HG03064 (cell line): Measurements from ENCODE around the gene OR2L8.

Source experiments
- ATAC-seq: cut with Tn5 transposase; IDR thresholded peaks from one replicate; pipeline ENCODE4 v1.9.1; 2021; ENCODE audit warnings: low read depth; ENCODE audit not compliant: unreplicated experiment

The OR2L8 gene, protein sequence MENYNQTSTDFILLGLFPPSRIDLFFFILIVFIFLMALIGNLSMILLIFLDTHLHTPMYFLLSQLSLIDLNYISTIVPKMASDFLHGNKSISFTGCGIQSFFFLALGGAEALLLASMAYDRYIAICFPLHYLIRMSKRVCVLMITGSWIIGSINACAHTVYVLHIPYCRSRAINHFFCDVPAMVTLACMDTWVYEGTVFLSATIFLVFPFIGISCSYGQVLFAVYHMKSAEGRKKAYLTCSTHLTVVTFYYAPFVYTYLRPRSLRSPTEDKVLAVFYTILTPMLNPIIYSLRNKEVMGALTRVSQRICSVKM

DNA sequence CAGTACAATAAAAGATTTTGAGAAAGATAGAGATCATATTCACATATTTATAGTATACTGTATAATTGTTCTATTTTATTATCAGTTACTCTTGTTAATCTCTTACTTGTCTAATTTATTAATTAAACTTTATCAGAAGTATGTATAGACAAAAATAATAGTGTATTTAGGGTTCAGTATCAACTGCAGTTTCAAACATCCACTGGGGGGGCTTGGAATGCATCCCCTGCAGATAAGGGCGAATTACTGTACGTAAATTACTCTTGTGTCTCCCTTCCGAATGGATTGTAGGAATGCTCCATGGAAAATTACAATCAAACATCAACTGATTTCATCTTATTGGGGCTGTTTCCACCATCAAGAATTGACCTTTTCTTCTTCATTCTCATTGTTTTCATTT, at the start of gene OR2L8:
Gene OR2L8, plus strand, starts transcription at position 301 of the 400 bp plus-strand sequence. Its CDS starts 0 bp downstream, at position 301.
- ATAC-seq = no peak

DNA sequence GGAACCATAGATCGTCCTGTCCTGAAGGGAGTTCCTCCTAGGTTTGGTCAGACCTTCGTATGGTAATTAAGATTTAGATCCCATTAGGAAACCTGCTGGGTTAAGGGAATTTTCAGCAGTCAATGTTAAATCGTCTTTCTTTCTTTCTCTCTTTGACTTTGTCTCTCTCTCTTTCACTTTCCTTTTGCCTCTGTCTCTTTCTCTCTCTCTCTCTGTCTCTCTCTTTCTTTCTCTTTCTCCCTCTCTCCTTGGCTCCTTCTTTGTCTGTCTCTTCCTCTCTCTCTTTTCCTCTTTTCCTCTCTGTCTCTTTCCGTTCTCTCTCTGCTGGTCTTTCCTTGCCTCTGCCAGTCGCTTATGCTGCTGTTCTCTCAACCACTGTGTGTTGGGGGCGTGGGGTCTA, 44.5 kb upstream of the OR2L8 start:
- no peak for ATAC-seq

DNA sequence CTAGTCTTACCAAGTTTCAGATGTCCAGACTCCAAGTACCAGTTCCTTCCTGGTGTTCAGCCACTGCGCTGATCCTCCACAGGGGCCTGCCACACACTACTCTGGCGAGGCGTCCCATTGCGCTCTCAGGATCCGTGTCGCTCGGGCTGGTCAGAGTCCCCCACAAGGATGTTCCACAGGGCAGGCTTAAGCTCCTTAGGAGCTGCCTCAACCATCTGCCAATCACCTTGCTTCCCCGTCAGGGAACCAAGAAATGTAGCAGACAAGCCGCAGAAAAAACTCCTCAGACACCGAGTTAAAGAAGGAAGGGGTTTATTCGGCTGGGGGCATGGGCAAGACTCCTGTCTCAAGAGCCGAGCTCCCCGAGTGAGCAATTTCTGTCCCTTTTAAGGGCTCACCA, 43.5 kb upstream of the OR2L8 start:
- ATAC-seq = no peak

DNA sequence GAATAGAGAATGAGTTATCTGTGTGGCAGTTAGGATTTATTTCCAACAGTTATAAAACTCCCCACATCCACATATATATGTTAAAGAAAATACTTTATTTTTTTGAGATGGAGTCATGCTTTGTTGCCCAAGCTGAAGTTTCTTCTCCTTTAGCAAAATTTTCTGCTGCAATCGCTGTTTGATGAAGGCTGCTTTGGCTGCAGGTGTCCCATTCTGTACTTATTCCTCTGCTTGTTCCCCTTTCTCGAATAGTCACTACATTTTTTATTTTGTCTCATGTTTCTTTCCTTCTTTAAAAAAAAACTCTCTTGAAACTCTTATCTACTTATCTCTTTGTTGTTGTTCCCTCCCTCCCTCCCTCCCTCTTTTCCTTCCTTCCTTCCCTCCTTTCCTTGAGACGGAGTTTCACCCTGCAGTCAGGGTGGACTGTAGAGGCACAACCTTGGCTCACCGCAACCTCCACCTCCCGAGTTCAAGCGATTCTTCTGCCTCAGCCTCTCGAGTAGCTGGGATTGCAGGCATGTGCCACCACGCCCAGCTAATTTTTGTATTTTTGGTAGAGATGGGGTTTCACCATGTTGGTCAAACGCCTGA, 42.7 kb upstream of the OR2L8 start:
- ATAC-seq = no peak

DNA sequence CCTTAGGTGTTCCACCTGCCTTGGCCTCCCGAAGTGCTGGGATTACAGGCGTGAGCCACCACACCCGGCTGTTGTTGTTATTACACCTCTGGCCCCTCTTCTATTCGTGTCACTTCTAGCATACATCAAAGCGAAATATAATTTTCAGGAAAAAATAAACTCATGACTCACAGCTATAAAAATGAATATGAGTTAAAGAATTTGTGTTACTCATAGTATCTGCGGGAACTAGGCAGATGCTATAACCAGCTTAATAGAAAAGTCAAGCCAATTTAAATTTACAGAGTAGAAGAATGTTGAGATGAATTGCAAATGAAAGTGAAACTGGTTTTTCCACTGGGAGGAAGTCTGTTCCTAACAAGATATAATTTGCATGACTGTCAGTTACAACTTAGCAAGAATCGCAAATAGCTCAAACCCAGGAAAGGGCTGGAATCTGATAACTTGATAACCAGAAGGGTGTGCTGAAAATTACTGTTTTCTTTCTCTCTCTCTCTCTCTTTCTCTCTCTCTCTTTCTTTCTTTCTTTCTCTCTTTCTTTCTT, 42.1 kb upstream of the OR2L8 start:
- no peak for ATAC-seq

DNA sequence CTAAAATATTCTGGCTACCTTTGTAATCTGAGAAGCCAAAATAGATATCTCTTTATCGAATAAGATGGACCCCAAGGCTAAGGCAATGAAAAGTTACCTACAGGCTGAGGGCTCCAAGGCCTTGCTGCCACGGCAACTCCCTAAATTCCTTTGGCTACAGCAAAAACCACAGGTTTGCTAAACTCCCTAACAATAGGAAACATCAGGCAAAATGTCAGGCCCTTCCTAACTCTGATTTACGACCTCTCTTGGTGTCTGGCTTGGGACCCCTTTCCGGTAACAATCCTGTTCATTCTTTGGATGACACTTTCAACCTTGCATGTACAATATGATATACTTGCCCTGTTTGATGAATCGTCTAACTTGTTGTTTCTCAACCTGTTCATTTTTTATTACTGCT, 39.9 kb upstream of the OR2L8 start:
- no peak for ATAC-seq

DNA sequence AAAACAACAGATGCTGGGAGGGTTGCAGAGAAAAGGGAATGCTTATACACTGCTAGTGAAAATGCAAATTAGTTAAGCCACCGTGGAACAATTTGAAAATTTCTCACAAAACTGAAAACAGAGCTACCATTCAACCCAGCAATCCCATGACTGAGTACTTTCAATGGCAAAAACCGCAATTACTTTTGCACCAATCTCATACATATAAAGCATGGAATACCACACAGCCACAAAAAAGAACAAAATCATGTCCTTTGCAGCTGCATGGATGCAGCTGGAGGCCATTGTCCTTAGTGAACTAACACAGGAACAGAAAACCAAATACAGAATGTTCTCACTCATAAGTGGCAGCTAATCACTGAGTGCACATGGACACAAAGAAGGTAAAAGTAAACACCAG, 34.9 kb upstream of the OR2L8 start:
- ATAC-seq = no peak

DNA sequence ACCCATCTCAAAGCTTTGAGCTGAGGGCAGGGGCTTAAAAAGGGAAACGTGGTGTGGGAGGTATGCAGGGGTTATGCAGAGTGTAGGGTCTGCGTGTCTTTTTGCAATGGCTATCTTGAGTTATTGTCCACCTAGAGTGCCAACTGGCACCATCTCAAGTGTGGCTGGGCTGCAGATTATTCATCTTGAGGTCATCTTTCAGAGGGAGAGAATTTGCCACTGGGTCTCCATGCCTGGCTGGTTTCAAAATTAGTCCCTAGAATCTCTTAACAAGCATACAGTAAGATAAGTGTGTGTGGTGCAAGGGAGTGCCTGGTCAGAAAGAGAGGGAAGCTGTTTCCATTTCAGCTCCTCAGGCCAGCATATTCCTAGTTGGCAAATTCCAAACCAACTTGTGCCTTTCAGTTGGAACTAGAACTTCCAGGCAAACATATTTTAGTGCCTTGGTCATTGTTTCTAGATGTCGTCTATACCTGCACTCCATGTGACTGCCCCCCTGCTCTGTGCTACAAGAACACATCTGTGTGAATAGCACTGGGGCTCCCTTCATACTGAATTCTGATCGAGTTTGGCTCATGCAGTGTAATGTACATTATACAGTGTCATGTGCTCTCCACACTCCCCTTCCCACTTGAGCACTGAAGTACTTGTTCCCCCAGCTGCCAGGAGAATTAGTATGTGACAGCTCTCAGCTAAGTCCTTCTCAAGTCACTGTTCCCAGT, 33.6 kb upstream of the OR2L8 start:
- no peak for ATAC-seq

DNA sequence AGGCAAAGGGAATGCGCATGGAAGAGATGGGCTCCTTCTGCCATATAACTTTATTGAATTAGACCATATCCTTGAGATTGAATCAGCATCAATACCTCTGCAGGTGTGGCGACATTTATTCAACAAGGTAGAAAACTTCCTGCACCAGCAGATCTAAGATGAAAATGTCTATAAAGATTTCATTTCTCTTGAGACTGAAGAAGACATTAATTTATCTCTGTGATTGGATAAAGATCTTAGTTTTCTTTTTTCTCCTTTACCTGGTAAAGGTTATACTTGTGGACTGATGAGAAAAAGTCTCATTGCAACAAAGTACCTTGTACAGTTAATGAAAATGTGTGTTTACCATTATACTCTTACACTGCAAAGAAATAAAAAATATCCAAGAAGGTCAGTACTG, 28.7 kb upstream of the OR2L8 start, which contains the start of gene OR2T8:
Gene OR2T8, plus strand, starts transcription at position 301 of the 400 bp plus-strand sequence. CDS start 766 bp downstream, outside the sequence.
- ATAC-seq = no peak

DNA sequence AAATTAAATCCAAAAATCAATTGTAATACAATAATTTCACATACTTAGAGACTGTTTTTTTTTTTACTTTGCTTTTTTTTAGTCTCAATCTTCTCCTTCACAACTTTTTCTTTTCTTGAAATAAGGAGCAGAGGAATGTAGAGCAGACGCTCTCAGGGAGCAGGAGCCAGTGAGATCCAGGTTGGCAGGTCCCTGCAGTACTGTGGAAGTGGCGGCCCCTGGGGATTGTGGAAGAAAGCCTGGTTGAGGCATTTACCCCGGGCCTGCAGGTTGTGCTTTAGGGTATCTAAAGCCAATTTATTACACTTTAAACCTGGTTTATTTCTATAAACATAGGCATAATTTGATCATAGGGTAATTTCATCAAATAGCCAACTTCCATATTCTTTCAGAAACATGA, 24.7 kb upstream of the OR2L8 start:
- no peak for ATAC-seq

DNA sequence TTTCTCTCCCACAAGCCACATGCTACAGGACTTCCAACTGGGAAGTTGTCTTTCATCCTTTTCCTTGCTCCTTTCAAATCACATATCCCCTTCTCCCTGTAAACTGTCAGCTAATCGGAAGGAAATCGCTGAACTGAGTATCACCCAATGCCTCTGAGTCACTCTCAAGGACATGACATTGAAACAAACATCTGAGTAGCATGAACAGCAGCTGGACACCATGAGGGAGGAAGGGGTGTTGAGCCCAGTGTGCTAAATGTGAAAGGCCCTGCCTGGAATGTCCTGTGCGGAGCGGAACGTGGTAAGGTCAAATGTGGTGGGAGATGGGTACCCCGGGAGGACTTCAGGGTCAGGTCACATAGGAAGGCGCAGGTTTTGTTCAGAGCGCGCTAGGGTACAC, 23.8 kb upstream of the OR2L8 start, which contains the start of gene OR2AJ1:
Gene OR2AJ1, plus strand, starts transcription at position 22 of the 400 bp plus-strand sequence. CDS start 8,880 bp downstream, outside the sequence.
- no peak for ATAC-seq

DNA sequence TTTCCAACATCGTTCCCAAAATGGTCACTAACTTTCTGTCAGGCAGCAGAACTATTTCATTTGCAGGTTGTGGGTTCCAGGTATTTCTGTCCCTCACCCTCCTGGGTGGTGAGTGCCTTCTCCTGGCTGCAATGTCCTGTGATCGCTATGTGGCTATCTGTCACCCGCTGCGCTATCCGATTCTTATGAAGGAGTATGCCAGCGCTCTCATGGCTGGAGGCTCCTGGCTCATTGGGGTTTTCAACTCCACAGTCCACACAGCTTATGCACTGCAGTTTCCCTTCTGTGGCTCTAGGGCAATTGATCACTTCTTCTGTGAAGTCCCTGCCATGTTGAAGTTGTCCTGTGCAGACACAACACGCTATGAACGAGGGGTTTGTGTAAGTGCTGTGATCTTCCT, 14.7 kb upstream of the OR2L8 start:
- no peak for ATAC-seq

DNA sequence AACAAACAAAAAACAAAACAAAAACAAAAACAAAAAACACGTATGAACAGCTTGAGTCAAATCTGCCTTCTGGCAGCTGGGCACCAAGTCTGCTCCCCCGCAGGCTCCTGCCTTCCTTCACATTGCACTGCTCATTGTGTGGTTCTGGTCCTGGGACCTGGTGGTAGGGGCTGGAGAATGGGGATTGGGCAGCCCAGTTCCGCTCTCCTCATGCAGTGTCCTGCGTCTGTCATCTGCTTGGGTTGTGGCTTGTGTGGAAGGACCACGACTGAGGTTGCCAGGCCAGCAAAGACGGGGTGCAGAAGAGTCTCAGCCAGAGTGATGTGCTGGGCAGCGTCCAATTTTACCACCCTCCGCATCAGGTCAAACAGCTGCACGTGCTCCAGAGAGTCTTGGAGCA, 12.9 kb upstream of the OR2L8 start:
- no peak for ATAC-seq

DNA sequence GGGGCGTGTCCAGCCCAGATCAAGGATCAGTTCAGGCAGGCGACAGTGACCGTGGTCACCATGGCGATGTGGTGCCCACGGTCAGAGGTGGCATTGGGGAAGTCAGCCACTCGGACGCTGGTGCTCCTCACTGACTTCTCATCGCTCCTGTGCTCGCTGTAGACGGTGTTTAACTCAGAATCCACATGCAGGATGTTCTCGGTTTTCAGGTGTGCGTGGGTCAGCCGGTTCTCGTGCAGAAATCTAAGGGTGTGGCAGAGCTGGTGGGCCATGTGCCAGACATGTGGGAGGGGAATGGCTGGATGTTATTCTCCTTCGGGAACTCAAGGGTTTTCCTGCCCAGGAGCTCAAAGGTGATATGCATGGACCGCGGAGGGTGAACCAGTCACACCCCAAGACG, 12.2 kb upstream of the OR2L8 start:
- no peak for ATAC-seq

DNA sequence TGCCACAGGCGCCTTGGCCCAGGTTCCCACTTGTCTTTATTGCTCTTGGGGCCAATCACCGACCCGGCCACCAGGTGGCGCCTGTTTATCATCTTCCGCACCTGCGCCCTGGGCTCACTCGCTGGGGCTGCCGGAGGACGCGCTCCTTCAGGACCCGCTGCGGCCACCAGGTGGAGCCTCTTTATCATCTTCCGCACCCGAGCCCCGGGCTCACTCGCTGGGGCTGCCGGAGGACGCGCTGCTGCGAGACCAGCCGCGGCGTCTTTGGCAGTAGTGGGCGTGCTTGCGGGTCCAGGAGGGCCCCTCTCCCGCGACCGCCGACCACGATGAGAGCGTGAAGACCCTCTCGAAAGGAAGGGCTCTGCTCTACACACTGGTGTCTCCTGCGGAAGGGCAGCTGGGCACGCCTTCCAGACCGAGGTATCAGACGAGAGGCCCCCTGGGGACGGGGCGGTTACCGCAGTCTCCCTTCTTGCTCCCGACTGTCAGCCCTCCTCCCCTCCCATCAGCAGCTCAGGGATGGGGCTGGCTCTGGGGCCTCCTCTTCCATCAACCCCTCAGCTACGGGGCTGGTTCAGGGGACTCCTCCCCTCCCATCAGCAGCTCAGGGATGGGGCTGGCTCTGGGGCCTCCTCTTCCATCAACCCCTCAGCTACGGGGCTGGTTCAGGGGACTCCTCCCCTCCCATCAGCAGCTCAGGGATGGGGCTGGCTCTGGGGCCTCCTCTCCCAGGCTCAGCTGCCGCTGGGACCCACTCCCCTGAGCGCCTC, 11.5 kb upstream of the OR2L8 start:
- ATAC-seq = peak; percentile 100

DNA sequence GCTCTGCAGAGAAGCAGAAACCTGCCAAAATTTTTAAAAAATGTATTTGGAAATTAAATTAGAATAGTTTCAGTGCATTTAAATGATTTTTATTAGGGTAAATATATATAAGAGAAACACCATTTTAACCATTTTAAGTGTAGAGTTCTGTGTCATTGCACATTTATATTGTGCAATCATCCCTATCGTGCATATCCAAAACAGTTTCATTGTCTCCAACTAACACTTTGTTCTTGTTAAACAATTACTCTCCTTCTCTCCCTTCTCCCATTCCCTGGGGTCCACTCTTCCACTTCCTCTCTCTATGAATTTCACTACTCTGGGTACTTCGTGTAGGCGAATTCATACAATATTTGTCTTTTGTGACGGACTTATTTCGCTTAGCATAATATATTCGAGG, 6.0 kb upstream of the OR2L8 start:
- ATAC-seq = no peak

DNA sequence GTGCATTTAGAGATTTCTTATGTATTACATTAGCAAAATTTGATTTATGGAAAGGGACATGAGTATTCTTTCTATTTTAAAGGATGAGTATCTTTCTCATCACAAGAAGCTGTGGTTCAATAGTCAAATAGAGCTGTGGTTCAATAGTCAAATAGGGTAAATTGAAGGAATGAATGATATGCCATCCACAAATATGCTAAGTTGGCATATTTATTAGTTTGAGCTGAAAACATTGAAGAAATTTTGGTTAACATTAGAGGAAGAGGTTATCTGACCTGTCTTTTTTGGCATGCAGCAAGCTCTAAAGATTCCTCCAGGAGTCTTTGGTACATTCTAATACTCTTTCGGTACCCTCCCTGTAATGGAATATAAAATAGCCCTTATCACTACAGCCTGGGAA, 4.8 kb downstream of the OR2L8 start:
- ATAC-seq = no peak

DNA sequence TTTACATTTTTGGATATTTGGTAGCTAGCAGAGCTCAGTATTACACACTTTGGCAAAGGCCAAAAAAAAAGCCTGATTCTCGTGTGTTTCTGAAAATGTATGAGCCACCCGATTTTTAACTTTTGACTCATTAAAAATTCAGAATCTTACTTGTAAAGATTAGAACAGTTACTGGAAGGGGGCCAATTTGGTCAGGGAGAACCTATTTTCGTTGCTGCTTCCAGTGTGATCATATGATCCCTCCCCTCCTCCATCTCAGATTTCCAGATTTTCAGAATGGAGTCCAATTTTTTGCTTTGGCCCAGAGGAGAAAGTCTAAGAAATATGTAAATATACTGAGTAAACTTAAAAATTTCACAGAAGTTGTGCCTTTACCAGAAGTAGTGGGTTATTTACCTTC, 13.1 kb downstream of the OR2L8 start:
- ATAC-seq = no peak

DNA sequence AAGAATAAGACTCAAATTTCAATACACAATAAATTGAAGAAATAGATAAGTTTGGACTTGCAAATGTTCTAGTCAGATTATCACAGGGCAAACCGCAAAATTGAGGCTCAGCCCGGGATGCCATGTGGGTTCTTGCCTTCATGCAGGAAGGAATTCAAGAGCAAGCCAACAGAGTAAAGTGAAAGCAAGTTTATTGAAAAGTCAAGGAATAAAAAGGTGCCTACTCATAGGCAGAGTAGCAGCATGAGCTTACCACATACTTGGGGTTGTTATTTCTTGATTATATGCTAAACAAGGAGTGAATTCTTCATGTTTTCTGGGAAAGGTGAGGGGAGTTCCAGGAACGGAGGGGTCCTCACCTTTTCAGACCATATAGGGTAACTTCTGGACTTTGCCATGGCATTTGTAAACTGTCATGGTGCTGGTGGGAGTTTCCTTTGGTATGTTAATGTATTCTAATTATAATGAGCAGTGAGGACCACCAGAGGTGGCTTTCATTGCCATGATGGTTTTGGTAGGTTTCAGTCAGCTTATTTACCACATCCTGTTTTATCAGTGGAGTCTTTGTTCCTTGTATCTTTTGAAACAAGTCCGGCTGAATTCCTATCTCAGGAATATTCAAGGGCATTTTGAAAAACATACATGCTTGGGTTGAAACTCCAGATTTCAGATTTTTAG, 14.4 kb downstream of the OR2L8 start:
- ATAC-seq = no peak

DNA sequence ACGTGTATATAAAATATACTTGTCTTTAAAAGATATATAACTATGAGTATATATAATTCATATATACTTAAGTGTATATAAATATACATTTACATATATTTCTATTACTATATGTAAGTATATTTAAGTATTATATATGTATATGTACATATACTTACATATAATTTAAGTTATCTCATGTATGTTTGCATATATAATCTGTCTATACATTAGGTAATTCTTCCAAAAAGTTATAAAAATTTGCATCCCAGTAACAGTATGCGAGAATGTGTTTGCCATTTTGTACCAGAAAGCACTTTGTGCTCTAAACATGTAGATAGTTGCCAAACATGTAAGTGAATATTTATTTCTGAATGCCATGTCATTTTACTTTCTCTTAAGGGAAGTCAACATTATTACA, 16.3 kb downstream of the OR2L8 start, which contains the start of gene OR2AK2:
Gene OR2AK2, plus strand, starts transcription at position 301 of the 400 bp plus-strand sequence. CDS start 144 bp downstream, outside the sequence.
- no peak for ATAC-seq
